Tracheal epithelial cell (primary cell): ENCODE results near the gene RAB40C. TPM values are rescaled to one million over a fixed set of nuclear protein-coding genes. Genes with fewer than 3 reads are reported as not detected.

ENCODE experiments used
- total RNA-seq: library from RNA; depleted of rRNA; stranded (reverse); fragments of >200 nt; gene quantifications from 2 replicates; pipeline ENCODE4 v1.2.1, GENCODE V29; 2014

Gene RAB40C
- 15.7 and 19.2 TPM in 2 replicates for total RNA-seq

GRCh38 chr16:589658-590187, at the start of gene RAB40C:
RAB40C (plus strand) TSS chr16:590066; CDS start chr16:590292, 226 bp downstream.

GRCh38 chr16:560204-560700, 29.6 kb upstream of the RAB40C start, which contains the start of gene PRR35:
PRR35 (plus strand) TSS chr16:560394; CDS start chr16:563295, 2,901 bp downstream.

GRCh38 chr16:566475-567372, 23.1 kb upstream of the RAB40C start, which contains the start of gene NHLRC4:
NHLRC4 (plus strand) TSS chr16:567005; CDS start chr16:568048, 1,043 bp downstream.

GRCh38 chr16:569445-570254, 20.2 kb upstream of the RAB40C start, which contains the start of gene PIGQ:
PIGQ (plus strand) TSS chr16:569968; CDS start chr16:574075, 4,107 bp downstream.

GRCh38 chr16:630815-631405, 41.0 kb downstream of the RAB40C start, which contains the start of gene WFIKKN1:
WFIKKN1 (plus strand) TSS chr16:630985; CDS start chr16:631254, 269 bp downstream.

DNA sequence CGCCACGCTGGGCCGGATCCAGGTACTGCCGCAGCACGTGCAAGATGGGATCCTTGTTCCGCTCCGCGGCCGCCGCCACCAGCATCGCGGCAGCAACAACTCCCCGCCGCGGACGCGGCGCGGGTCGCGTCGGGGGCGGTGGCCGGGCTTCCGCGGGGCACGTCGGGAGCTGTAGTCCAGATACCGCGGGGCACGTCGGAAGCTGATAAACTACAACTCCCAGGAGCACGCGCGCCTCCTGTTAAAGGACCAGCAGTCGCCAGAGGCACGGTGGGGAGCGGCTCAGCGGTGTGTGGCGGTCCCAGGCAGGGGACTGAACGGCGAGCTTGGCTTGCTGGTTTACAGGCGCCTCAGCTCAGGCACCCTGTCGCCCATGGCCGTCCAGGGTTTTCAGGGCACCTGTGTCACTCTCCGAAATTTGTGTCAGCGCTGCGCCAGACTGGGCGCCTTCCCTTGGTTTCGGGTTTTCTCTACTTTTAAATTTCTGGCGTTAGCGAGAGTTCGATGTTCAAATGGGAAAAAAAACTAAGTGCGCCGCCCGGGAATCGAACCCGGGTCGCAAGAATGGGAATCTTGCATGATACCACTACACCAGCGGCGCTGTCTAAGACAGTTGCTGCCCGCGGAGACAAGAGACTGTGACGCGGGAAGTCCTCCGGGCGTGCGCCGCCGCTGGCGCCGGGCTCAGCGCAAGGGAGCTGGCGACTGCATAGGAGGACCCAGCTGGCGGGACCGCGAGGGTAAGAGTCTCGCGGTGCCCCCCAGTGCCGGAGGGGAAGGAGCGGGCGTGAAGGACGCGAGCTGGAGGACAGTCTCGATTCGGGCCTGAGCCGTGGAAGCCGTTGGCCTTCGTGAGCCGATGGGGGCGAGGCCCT, 46.6 kb downstream of the RAB40C start, which contains the start of gene METTL26:
TSS of gene METTL26 (minus strand) at position 100 of the 875 bp plus-strand sequence. CDS start at position 85, 15 bp downstream.

DNA sequence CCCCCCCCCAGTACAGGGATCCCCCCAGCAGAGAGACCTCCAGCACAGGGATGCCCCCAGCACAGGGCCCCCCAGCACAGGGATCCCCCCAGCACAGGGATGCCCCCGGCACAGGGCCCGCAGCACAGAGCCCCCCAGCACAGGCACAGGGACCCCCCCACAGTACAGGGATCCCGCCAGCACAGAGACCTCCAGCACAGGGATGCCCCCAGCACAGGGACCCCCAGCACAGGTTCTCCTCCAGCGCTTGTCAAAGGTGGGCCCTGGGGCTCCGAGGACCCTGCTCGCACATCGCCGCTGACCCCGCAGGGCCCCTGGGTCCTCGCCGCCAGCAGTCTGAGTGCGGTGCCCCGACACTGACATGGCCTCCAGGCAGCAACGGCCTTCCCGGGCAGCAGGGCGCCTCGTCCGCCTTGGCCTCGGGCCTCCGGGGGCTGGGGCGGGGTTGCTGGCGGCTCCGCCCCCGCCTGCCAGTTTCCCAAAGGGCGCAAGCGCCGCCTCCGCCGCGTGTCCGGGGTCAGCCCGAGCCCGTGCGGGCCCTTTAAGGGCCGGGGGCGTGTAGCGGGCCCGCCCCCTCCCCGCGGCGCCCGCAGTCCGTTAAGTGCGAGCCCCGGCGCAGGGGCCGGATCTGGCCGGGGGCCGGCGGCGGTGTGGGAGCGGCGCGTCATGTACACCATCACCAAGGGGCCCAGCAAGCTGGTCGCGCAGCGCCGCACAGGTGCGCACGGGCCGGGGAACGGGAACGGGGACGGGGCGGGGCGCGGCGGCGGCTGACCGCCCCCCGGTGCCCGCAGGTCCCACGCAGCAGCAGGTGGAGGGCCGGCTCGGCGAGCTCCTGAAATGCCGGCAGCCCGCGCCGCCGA, 51.7 kb downstream of the RAB40C start, which contains the start of gene MCRIP2:
TSS of gene MCRIP2 (plus strand) at position 503 of the 863 bp plus-strand sequence. CDS start at position 667, 164 bp downstream.

GRCh38 chr16:648781-649589, 59.1 kb downstream of the RAB40C start, which contains the start of gene WDR90:
WDR90 (plus strand) TSS chr16:649365; CDS start chr16:649417, 52 bp downstream.

GRCh38 chr16:667780-668518, 78.1 kb downstream of the RAB40C start, which contains the start of gene RHOT2:
RHOT2 (plus strand) TSS chr16:668132; CDS start chr16:668200, 68 bp downstream.

DNA sequence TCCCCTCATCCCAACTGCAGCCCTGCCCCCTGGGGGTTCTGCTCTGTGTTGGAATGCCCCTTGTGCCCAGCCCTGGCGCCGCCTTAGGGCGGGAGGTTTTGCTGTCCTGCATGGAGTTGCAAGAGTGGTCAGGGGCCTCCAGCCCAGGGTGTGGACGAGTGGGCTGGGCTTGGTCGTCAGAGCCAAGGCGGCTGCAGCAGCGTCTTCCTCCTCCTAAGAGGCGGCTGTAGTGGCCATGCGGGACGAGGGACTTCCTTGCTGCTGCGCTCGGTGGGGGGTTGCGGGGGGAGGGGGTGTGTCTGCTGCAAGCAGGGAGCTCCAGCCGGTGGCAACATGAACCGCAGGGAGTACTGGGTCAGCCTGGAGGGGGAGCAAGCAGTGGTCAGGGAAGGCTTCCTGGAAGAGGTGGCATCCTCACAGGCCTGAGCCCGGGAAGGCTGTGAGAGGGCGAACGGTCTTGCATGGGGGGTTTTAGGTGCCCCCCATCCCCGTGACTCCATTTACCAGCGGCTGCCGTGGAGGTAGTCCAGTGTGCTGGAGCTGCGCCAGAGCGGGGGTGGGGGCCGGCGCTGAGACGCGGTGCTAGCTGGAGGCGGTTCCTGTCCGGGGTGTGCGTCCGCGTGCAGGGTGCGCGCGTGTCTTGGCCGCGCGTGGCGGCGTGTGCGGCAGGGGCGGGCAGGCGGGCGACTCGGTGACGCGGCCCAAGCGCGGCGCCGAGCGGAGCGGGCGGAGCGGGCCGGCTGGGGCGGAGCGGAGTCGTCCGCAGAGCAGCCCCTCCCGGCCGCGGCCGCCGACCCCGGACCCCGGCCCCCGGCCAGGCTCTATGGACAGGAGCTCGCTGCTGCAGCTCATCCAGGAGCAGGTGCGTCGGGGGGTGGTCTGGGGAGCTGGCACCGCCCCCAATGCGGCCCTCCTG, 85.4 kb downstream of the RAB40C start, which contains the start of gene RHBDL1:
TSS of gene RHBDL1 (plus strand) at position 704 of the 916 bp plus-strand sequence. CDS start at position 824, 120 bp downstream.

Other genes with a start within 250 kb of the RAB40C start
- gene AXIN1, start 237.3 kb upstream of the RAB40C start, total RNA-seq = 55.6 and 67.0 TPM in 2 replicates
- gene MRPL28, start 219.5 kb upstream of the RAB40C start, total RNA-seq = 96.9 and 101 TPM in 2 replicates
- 53.5 and 73.5 TPM in 2 replicates for gene PGAP6, start 208.1 kb upstream of the RAB40C start, total RNA-seq
- 50.5 and 74.5 TPM in 2 replicates for gene NME4, start 192.9 kb upstream of the RAB40C start, total RNA-seq
- 5.3 and 11.1 TPM in 2 replicates for gene DECR2, start 188.2 kb upstream of the RAB40C start, total RNA-seq
- gene RAB11FIP3, start 164.4 kb upstream of the RAB40C start, total RNA-seq = 9.2 and 15.2 TPM in 2 replicates
- gene CAPN15, start 62.4 kb upstream of the RAB40C start, total RNA-seq = 48.8 and 50.6 TPM in 2 replicates
- not detected in 2 replicates for gene PRR35, start 29.7 kb upstream of the RAB40C start, total RNA-seq
- under 0.01 TPM in 1 of 2 replicates, not detected in the other for gene NHLRC4, start 23.1 kb upstream of the RAB40C start, total RNA-seq
- gene PIGQ, start 20.1 kb upstream of the RAB40C start, total RNA-seq = 24.6 and 27.7 TPM in 2 replicates
- gene WFIKKN1, start 40.9 kb downstream of the RAB40C start, total RNA-seq = 0.21 and 0.24 TPM in 2 replicates
- gene METTL26, start 46.2 kb downstream of the RAB40C start, total RNA-seq = 86.1 and 148 TPM in 2 replicates
- gene MCRIP2, start 51.8 kb downstream of the RAB40C start, total RNA-seq = 55.4 and 57.3 TPM in 2 replicates
- gene WDR90, start 59.3 kb downstream of the RAB40C start, total RNA-seq = 8.7 and 10.7 TPM in 2 replicates
- gene RHOT2, start 78.1 kb downstream of the RAB40C start, total RNA-seq = 46.5 and 56.1 TPM in 2 replicates
- gene RHBDL1, start 85.6 kb downstream of the RAB40C start, total RNA-seq = 7.0 and 19.2 TPM in 2 replicates
- 145 and 166 TPM in 2 replicates for gene STUB1, start 90.3 kb downstream of the RAB40C start, total RNA-seq
- gene JMJD8, start 94.3 kb downstream of the RAB40C start, total RNA-seq = 24.8 and 27.5 TPM in 2 replicates
- 3.1 and 3.8 TPM in 2 replicates for gene WDR24, start 100.3 kb downstream of the RAB40C start, total RNA-seq
- gene FBXL16, start 115.7 kb downstream of the RAB40C start, total RNA-seq = 0.21 and 0.72 TPM in 2 replicates
- 191 and 218 TPM in 2 replicates for gene METRN, start 125.1 kb downstream of the RAB40C start, total RNA-seq
- gene ANTKMT, start 131.1 kb downstream of the RAB40C start, total RNA-seq = 34.0 and 42.0 TPM in 2 replicates
- gene CCDC78, start 136.4 kb downstream of the RAB40C start, total RNA-seq = 0.85 and 2.2 TPM in 2 replicates
- 28.6 and 44.1 TPM in 2 replicates for gene HAGHL, start 137.0 kb downstream of the RAB40C start, total RNA-seq
- 37.1 and 46.3 TPM in 2 replicates for gene CIAO3, start 150.9 kb downstream of the RAB40C start, total RNA-seq
- 9.0 and 15.4 TPM in 2 replicates for gene MSLN, start 170.7 kb downstream of the RAB40C start, total RNA-seq
- 31.3 and 38.1 TPM in 2 replicates for gene RPUSD1, start 198.3 kb downstream of the RAB40C start, total RNA-seq
- gene CHTF18, start 198.6 kb downstream of the RAB40C start, total RNA-seq = 2.8 and 8.4 TPM in 2 replicates
- gene GNG13, start 210.7 kb downstream of the RAB40C start, total RNA-seq = not detected in 2 replicates